Astrocyte of the hippocampus (primary cell): ENCODE measurements around the gene RBM20.
"Not testable (repeated sequence)": the region's sequence is repeated elsewhere in the genome, so short reads cannot be mapped to it uniquely, and the experiment has no call there.

Source experiments
- DNase-seq: peaks from one replicate; pipeline ENCODE4 v3.0.0; 2011; ENCODE audit warnings: low read depth, low spot score

RBM20 gene

GRCh38 chr10:110762849-110763211, 118.7 kb downstream of the RBM20 start:
- no peak for DNase-seq

GRCh38 chr10:110764378-110764777, 120.2 kb downstream of the RBM20 start:
- peak; percentile 26 for DNase-seq

GRCh38 chr10:110764793-110765512, 120.8 kb downstream of the RBM20 start:
- DNase-seq = no peak

- DNase-seq = peak; percentile 19
Observed at GRCh38 chr10:110765513-110766319, 121.6 kb downstream of the RBM20 start.

GRCh38 chr10:110767601-110768000, 123.5 kb downstream of the RBM20 start:
- DNase-seq = not testable (repeated sequence)

GRCh38 chr10:110770243-110770642, 126.1 kb downstream of the RBM20 start:
- no peak for DNase-seq

GRCh38 chr10:110771486-110771885, 127.3 kb downstream of the RBM20 start:
- DNase-seq = no peak

DNA sequence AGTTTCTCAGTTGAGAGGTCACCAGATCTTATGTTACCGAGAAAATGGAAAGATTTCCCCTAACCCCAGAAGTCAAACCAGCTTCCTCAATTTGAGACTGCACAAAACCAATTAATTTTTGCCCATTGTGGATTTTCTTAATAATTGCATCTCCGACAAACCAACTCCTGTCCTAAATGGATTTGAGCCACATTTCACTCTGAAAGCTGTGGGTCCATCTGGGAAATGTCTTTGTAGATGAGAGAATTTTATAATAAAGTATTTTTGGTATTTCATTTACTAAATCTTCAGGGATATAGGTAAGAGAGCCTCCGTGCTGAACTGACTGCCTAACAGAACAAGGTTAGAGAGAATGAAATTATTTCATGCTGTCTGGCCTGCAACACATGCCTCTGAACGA, 127.9 kb downstream of the RBM20 start:
- DNase-seq = no peak

- no peak for DNase-seq
Observed at GRCh38 chr10:110772454-110773025, 128.4 kb downstream of the RBM20 start.

DNA sequence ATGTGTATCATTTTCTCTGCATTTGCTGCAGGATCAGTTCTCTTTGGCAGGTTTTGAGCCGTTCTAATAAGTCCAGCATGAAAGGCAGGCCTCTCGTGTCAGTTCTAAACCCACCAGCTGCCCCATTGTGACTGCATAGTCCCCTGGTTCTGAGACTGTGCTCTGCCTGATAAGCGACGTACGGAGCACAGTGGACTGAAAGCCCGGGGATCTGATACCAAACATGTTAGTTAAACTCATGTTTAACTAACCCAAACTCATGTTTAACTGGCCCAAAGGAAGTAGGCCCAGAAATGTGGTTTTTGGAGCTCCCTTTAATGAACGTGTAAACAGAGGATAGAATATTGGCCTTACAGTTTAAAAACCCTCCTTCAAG, 129.5 kb downstream of the RBM20 start:
- DNase-seq = no peak

GRCh38 chr10:110774069-110775019, 130.2 kb downstream of the RBM20 start:
- DNase-seq = peak; percentile 70

DNA sequence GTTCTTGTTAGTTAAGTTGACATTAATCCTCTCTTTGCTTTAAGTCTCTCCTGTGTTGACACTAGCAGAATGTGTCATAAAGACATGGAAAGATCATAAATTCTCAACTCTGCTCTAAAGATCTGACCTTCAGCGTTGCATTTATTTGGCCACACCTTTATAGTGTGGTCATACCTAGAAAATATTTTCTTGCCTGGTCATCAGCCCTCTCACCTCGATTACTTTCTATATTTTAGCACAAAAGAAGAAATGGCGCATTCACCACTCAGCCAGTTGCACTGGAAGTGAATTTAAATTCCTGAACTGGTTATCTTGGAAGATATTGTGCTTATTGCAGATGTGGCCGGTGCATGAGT, 130.9 kb downstream of the RBM20 start:
- DNase-seq = no peak

DNA sequence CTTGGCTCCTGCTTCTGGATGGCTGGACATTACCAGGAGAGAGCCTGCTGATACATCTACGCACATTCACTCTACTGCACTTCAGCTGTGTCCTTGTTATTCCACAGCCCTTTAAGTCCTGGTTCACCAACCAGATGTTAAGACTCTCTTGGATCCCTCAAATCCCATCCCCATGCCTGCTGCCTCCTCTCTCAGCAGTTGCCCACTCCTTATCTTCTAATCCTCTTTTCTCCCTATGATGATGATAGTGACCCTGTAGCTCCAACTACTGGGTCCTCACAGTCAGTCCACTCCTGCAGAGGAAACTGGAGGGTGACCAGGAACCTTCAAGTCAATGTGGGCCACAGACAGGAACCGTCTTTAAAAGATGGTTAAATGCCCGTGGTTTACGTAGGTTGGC, 131.3 kb downstream of the RBM20 start:
- DNase-seq = no peak

GRCh38 chr10:110777017-110777416, 132.9 kb downstream of the RBM20 start:
- no peak for DNase-seq

GRCh38 chr10:110777661-110778060, 133.5 kb downstream of the RBM20 start:
- DNase-seq = no peak

GRCh38 chr10:110778211-110778610, 134.1 kb downstream of the RBM20 start:
- no peak for DNase-seq

- DNase-seq = no peak
Observed at GRCh38 chr10:110779489-110779888, 135.4 kb downstream of the RBM20 start.

DNA sequence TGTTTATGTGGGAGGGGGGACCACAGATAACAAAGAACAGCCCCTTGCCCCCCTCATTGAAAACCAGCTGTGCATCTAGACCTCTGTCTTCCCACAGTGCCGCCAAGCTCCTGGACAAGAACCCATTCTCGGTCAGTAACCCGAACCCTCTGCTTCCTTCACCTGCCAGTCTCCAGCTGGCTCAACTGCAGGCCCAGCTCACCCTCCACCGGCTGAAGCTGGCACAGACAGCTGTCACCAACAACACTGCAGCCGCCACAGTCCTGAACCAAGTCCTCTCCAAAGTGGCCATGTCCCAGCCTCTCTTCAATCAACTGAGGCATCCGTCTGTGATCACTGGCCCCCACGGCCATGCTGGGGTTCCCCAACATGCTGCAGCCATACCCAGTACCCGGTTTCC, 136.6 kb downstream of the RBM20 start:
- no peak for DNase-seq

GRCh38 chr10:110781139-110781538, 137.0 kb downstream of the RBM20 start:
- no peak for DNase-seq

- DNase-seq = no peak
Observed at GRCh38 chr10:110782616-110783015, 138.5 kb downstream of the RBM20 start.

DNA sequence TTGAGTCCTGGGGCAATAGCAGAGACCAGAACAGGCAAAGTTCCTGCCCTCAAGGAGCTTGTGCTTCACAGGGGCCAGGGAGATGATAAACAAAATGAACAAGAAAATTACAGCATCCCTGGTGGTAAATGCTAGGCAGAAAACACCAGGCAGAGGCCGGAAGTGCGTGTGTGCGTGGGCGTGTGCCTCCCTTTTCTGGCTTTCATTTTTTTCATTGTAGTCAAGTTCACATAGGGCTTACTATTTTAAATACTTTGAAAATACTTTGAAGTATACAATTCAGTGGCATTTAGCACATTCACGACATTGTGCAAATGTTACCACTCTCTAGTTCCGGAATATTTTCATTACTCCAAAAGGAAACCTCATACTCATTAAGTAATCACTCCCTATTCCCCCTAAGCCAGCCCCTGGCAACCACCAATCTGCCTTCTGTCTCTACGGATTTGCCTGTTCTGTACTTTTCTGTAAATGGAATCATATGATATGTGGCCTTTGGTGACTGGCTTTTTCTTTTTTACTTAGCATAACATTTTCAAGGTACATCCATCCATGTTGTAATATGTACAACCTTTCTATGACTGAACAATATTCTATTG, 139.5 kb downstream of the RBM20 start:
- DNase-seq = no peak
